Measurements from ENCODE around the gene MALT1. TPM values are rescaled to one million over a fixed set of nuclear protein-coding genes. Genes with fewer than 3 reads are reported as not detected.

MALT1 gene
- polyA plus RNA-seq, 1 donor from 2014 or later = 40.5 TPM

GRCh38 chr18:58793361-58793760, 122.1 kb downstream of the MALT1 start:
- H3K9ac ChIP-seq (ENCODE audit: low read length) = no peak overlapping the region
- no peak overlapping the region for H3K4me3 ChIP-seq (ENCODE audit: low read length)
- no peaks in the 10 kb centered on the region for H3K27me3 ChIP-seq (ENCODE audit: insufficient read depth, low read depth, low read length)
- TF ChIP-seq RAD21 (conservative IDR thresholded peaks at IDR 0.05) (no peak), EP300 (conservative IDR thresholded peaks at IDR 0.05; ENCODE audit: poor library complexity, severe bottlenecking) (no peak), EZH2 (IDR thresholded peaks at IDR 0.05; ENCODE audit: borderline replicate concordance, insufficient read depth, low read length, poor library complexity, severe bottlenecking) (no peak), MXI1 (conservative IDR thresholded peaks at IDR 0.05; ENCODE audit: poor library complexity, severe bottlenecking) (no peak)
- no peak overlapping the region for H3K27ac ChIP-seq (ENCODE audit: low read length)
- no peaks in the 10 kb centered on the region for H4K20me1 ChIP-seq (ENCODE audit: insufficient read depth)
- H2AFZ ChIP-seq (ENCODE audit: low read depth, low read length) = no peak overlapping the region
- H3K79me2 ChIP-seq (replicated peaks; ENCODE audit: insufficient read depth, low read length) = no peaks in the 10 kb centered on the region
- no peak overlapping the region for H3K4me2 ChIP-seq (ENCODE audit: low read length)
- H3K9me3 ChIP-seq (ENCODE audit: low read length) = no peaks in the 10 kb centered on the region
- no peaks in the 10 kb centered on the region for H3K36me3 ChIP-seq (ENCODE audit: insufficient read depth, low read length)
- H3K9me2 ChIP-seq (ENCODE audit: insufficient read depth, low read length) = no peaks in the 10 kb centered on the region
- H3F3A ChIP-seq (ENCODE audit: insufficient read depth, low read length, poor library complexity, severe bottlenecking) = no peaks in the 10 kb centered on the region

GRCh38 chr18:58796220-58796619, 125.0 kb downstream of the MALT1 start:
- no peak for TF ChIP-seq EP300 (conservative IDR thresholded peaks at IDR 0.05; ENCODE audit: poor library complexity, severe bottlenecking)
- no peak for TF ChIP-seq MXI1 (conservative IDR thresholded peaks at IDR 0.05; ENCODE audit: poor library complexity, severe bottlenecking)
- no peak for TF ChIP-seq POLR2AphosphoS5 (IDR thresholded peaks at IDR 0.05)
- TF ChIP-seq CTCF (IDR thresholded peaks at IDR 0.05; ENCODE audit: poor library complexity, severe bottlenecking) = no peak
- no peak for TF ChIP-seq TAF1 (IDR thresholded peaks at IDR 0.05; ENCODE audit: low read depth)
- TF ChIP-seq REST (IDR thresholded peaks at IDR 0.05; ENCODE audit: borderline replicate concordance) = no peak
- TF ChIP-seq SMC3 (conservative IDR thresholded peaks at IDR 0.05; ENCODE audit: poor library complexity) = no peak
- no peak for TF ChIP-seq RAD21 (conservative IDR thresholded peaks at IDR 0.05)
- TF ChIP-seq EZH2 (IDR thresholded peaks at IDR 0.05; ENCODE audit: borderline replicate concordance, insufficient read depth, low read length, poor library complexity, severe bottlenecking) = no peak
- H3K79me2 ChIP-seq (replicated peaks; ENCODE audit: insufficient read depth, low read length) = no peaks in the 10 kb centered on the region
- H3K4me3 ChIP-seq (ENCODE audit: low read length) = no peak overlapping the region
- H3K36me3 ChIP-seq (ENCODE audit: insufficient read depth, low read length) = no peaks in the 10 kb centered on the region
- no peaks in the 10 kb centered on the region for H3K9me3 ChIP-seq (ENCODE audit: low read length)
- no peaks in the 10 kb centered on the region for H3K27me3 ChIP-seq (ENCODE audit: insufficient read depth, low read depth, low read length)
- H3K9me2 ChIP-seq (ENCODE audit: insufficient read depth, low read length) = no peaks in the 10 kb centered on the region
- H3F3A ChIP-seq (ENCODE audit: insufficient read depth, low read length, poor library complexity, severe bottlenecking) = no peaks in the 10 kb centered on the region
- no peak overlapping the region for H2AFZ ChIP-seq (ENCODE audit: low read depth, low read length)
- H3K27ac ChIP-seq (ENCODE audit: low read length) = no peak overlapping the region
- no peak overlapping the region for H3K4me2 ChIP-seq (ENCODE audit: low read length)
- no peak overlapping the region for H3K9ac ChIP-seq (ENCODE audit: low read length)
- H4K20me1 ChIP-seq (ENCODE audit: insufficient read depth) = no peaks in the 10 kb centered on the region
